HepG2 (cell line): ENCODE results near the gene INPP4B.

Experiments
- ATF2 ChIP-seq: sonication (generic); formaldehyde crosslinking; IDR thresholded peaks from 2 replicates; pipeline ENCODE4 v1.4.0; 2020; ENCODE audit warnings: missing genetic modification reagents
- CTCF ChIP-seq: sonication (generic); formaldehyde crosslinking; IDR thresholded peaks from 2 replicates; pipeline ENCODE4 v1.5.0; 2020; ENCODE audit warnings: mild to moderate bottlenecking, missing genetic modification reagents, moderate library complexity
- DZIP1 ChIP-seq: sonication (generic); formaldehyde crosslinking; IDR thresholded peaks from 2 replicates; pipeline ENCODE4 v1.5.0; 2020; ENCODE audit warnings: mild to moderate bottlenecking, missing genetic modification reagents
- GLI4 ChIP-seq: sonication (generic); formaldehyde crosslinking; IDR thresholded peaks from 2 replicates; pipeline ENCODE4 v1.5.1; 2020; ENCODE audit warnings: missing genetic modification reagents, mild to moderate bottlenecking, moderate library complexity, borderline replicate concordance
- KDM5A ChIP-seq: fragments of 200-600 bp; sonication (generic); IDR thresholded peaks from 2 replicates; pipeline ENCODE4 v1.7.0; 2018; ENCODE audit warnings: antibody characterized with exemption, mild to moderate bottlenecking, low read length, borderline replicate concordance
- LRRFIP1 ChIP-seq: sonication (generic); formaldehyde crosslinking; conservative IDR thresholded peaks from 2 replicates; pipeline ENCODE4 v1.4.0; 2020; ENCODE audit warnings: missing genetic modification reagents
- POLR2AphosphoS5 ChIP-seq: IDR thresholded peaks from 2 replicates; pipeline ENCODE4 v1.6.1; 2012; ENCODE audit warnings: low read depth, low read length
- ZFX ChIP-seq: sonication (generic); formaldehyde crosslinking; IDR thresholded peaks from 2 replicates; pipeline ENCODE4 v1.4.0; 2020; ENCODE audit warnings: mild to moderate bottlenecking, low read depth, missing genetic modification reagents, moderate library complexity
- ZMAT3 ChIP-seq: sonication (generic); formaldehyde crosslinking; conservative IDR thresholded peaks from 2 replicates; pipeline ENCODE4 v1.7.0; 2021; ENCODE audit warnings: missing genetic modification reagents
- ZNF10 ChIP-seq: sonication (generic); formaldehyde crosslinking; IDR thresholded peaks from 2 replicates; pipeline ENCODE4 v1.4.0; 2020; ENCODE audit warnings: mild to moderate bottlenecking, low read depth, missing genetic modification reagents, borderline replicate concordance

- no peak for TF ChIP-seq ZMAT3 (CRISPR knock-in tag)
- no peak for TF ChIP-seq DZIP1
- TF ChIP-seq ATF2 (CRISPR knock-in tag): no peak
- TF ChIP-seq LRRFIP1: no peak
- no peak for TF ChIP-seq ZFX (CRISPR knock-in tag)
- TF ChIP-seq GLI4 (CRISPR knock-in tag): no peak
- no peak for TF ChIP-seq CTCF (CRISPR knock-in tag)
- TF ChIP-seq POLR2AphosphoS5: no peak
- TF ChIP-seq ZNF10: no peak
- TF ChIP-seq KDM5A: no peak
Observed at GRCh38 chr4:142110136-142110535, 736.0 kb downstream of the INPP4B start.
